ENCODE results near the gene HSPB8. TPM values are rescaled to one million over a fixed set of nuclear protein-coding genes. Genes with fewer than 3 reads are reported as not detected.

HSPB8 gene
- total and polyA plus RNA-seq, 2 of the 8 experiments (the other 6 are each of a cell fraction or from before 2014, with no cell fraction given) = 11.7 to 28.2 TPM

- Histone ChIP-seq H2BK20ac (ENCODE audit: low read length) (no peak overlapping the region), H2BK120ac (replicated peaks; ENCODE audit: low read depth, low read length) (no peak overlapping the region), H2BK15ac (ENCODE audit: low read length) (no peak overlapping the region), H3K23ac (ENCODE audit: insufficient read length) (no peak overlapping the region), H3K27me3 (replicated peaks in 1 of 4; ENCODE audit: control insufficient read depth in 3 of 4, extremely low read depth in 1 of 4, insufficient read depth in 3 of 4, low read length in 3 of 4) (no peaks in the 10 kb centered on the region), H4K5ac (ENCODE audit: insufficient read length, low read depth, low read length) (no peak overlapping the region), H3K14ac (ENCODE audit: insufficient read length) (no peak overlapping the region), H4K91ac (replicated peaks; ENCODE audit: insufficient read length, low read length) (no peak overlapping the region), H3K4me3 (ENCODE audit: extremely low read depth in 1 of 4, insufficient read depth in 2 of 4, low read depth in 3 of 4, low read length in 4 of 4) (no peak overlapping the region), H2BK5ac (ENCODE audit: low read depth, low read length) (no peak overlapping the region), H3K36me3 (ENCODE audit: control insufficient read depth in 2 of 4, insufficient read depth in 4 of 4, low read length in 3 of 4) (peaks cover 0 to 7% (median 0%) of the 10 kb centered on the region in 4 experiments; a peak in 1 of 8 replicates), H3K27ac (ENCODE audit: low read depth, low read length) (no peak overlapping the region), H3K79me1 (ENCODE audit: low read depth, low read length) (no peaks in the 10 kb centered on the region), H3K23me2 (ENCODE audit: low read depth, low read length) (peaks cover 7% of the 10 kb centered on the region; the same call in 1 of the 2 replicates), H3K56ac (replicated peaks; ENCODE audit: insufficient read length, low read depth, low read length) (no peak overlapping the region), H3K4me1 (replicated peaks in 1 of 4; ENCODE audit: control insufficient read depth in 3 of 4, insufficient read depth in 4 of 4, low read length in 3 of 4) (peaks cover 0 to 3% (median 0%) of the 10 kb centered on the region in 4 experiments; a peak in 2 of 7 replicates), H3K9me3 (ENCODE audit: insufficient read depth in 2 of 2, low read depth in 1 of 2, low read length in 1 of 2) (no peaks in the 10 kb centered on the region; a peak in 1 of 4 replicates), H4K8ac (ENCODE audit: extremely low read depth, insufficient read depth, low read length) (0 out of 2 replicates have a peak overlapping the region, but pooled peaks have one; percentile 40), H3K79me2 (ENCODE audit: control insufficient read depth in 1 of 2, insufficient read depth in 2 of 2, low read length in 2 of 2) (no peaks in the 10 kb centered on the region), H3K9ac (replicated peaks in 1 of 4; ENCODE audit: extremely low read depth in 1 of 4, low read depth in 3 of 4, low read length in 3 of 4) (no peak overlapping the region), H2AFZ (ENCODE audit: low read length) (no peak overlapping the region), H2BK12ac (ENCODE audit: low read depth, low read length) (no peak overlapping the region), H3K18ac (ENCODE audit: extremely low read depth, low read length) (no peak overlapping the region), H2AK5ac (ENCODE audit: low read depth, low read length) (no peak overlapping the region), H4K20me1 (replicated peaks in 1 of 2; ENCODE audit: control insufficient read depth in 1 of 2, insufficient read depth in 2 of 2, low read length in 2 of 2) (no peaks in the 10 kb centered on the region), H3K4me2 (ENCODE audit: insufficient read depth in 1 of 2, low read depth in 2 of 2, low read length in 2 of 2) (no peak overlapping the region), H3K4ac (replicated peaks; ENCODE audit: insufficient read length, low read depth, low read length) (no peak overlapping the region)
- ChIA-PET POLR2A (ENCODE audit: partially characterized antibody) (interaction anchor here (1.1 kb wide), 1 partner anchor 20 kb away, joined by 3 read pairs; the partner anchor contains the start of gene HSPB8), CTCF (ENCODE audit: partially characterized antibody) (no interaction called here)
- FAIRE-seq (no peak), DNase-seq (ENCODE audit: low read depth in 1 of 2, low spot score in 2 of 2) (no peak)
- 91% methylated on average over 7 of the region's 7 CpGs; no CpG with 5 or more reads in 1 of the 2 experiments for WGBS, 2 experiments (ENCODE audit: extremely low coverage in 1 of 2, insufficient coverage in 1 of 2, insufficient read length in 1 of 2, insufficient replicate concordance in 2 of 2, low coverage in 1 of 2, low lambda C conversion rate in 2 of 2, missing lambda C conversion rate in 1 of 2)
- no peak for TF ChIP-seq BACH1 (IDR thresholded peaks at IDR 0.05; ENCODE audit: low read length)
- TF ChIP-seq CBX8 (IDR thresholded peaks at IDR 0.05; ENCODE audit: borderline replicate concordance, low read depth, low read length) = no peak
- TF ChIP-seq JUND (IDR thresholded peaks at IDR 0.05; ENCODE audit: low read length) = no peak
- no peak for TF ChIP-seq PHF8 (conservative IDR thresholded peaks at IDR 0.05; ENCODE audit: low read depth, low read length)
Observed at GRCh38 chr12:119158402-119158801, 20.3 kb upstream of the HSPB8 start.

Measured in H1 (cell line).